ENCODE data around the gene ASNSD1.

The ASNSD1 gene

DNA sequence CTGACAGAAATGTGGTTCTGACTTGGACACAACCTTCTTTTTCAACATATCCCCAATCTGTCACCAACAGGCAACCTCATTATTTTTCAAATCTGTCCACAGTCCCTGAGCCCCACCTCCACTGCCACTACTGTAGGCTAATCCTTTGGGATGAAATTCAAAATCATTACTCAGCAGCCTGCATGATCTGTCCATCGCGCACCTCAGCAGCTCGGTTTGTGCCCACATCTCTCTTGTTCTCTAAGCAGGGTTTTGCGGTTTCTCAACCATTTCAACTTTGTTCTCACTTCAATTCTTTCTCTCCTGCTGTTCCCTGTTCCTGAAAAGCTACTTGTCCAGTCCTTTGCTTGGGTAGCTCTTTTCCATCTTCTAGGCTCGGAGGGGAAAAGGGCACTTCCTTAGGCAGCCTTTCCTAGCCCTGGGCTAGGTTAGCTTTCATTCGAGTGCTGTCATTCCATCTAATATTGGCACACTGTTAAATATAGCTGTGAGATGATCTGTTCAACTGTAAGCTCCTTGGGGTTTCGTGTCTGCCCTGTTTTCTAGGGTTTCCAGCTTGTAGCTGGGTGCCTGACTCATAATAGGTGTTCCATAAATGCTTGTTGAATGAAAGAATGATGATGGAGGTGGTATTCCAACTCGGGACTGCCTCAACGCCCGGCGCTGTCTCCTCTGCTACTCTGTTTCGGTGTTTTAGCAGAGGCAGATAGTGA lies 12.6 kb downstream of the ASNSD1 start:
- Histone ChIP-seq H3K27ac (ENCODE audit: low read length) (no peak overlapping the region), H3K4me1 (ENCODE audit: low read length) (peaks cover 7% of the 10 kb centered on the region), H3K4me3 (ENCODE audit: low read length) (peak overlapping the region; percentile 93), H3K4me2 (ENCODE audit: low read length) (peak overlapping the region; percentile 86), H2AFZ (ENCODE audit: low read depth, low read length) (peak overlapping the region; percentile 96; the same call in 1 of the 2 replicates), H3K79me2 (ENCODE audit: low read length) (0 out of 2 replicates have a peak, but pooled peaks cover 3% of the 10 kb centered on the region), H3K27me3 (ENCODE audit: low read depth, low read length) (no peaks in the 10 kb centered on the region), H3K36me3 (replicated peaks; ENCODE audit: low read depth, low read length) (peaks cover 18% of the 10 kb centered on the region), H3K9me3 (ENCODE audit: insufficient read depth, low read length) (no peaks in the 10 kb centered on the region), H4K20me1 (ENCODE audit: insufficient read depth, low read length) (no peaks in the 10 kb centered on the region), H3K9ac (ENCODE audit: low read length) (peak overlapping the region; percentile 95; the same call in 1 of the 2 replicates)
- TF ChIP-seq, protein P1, sequence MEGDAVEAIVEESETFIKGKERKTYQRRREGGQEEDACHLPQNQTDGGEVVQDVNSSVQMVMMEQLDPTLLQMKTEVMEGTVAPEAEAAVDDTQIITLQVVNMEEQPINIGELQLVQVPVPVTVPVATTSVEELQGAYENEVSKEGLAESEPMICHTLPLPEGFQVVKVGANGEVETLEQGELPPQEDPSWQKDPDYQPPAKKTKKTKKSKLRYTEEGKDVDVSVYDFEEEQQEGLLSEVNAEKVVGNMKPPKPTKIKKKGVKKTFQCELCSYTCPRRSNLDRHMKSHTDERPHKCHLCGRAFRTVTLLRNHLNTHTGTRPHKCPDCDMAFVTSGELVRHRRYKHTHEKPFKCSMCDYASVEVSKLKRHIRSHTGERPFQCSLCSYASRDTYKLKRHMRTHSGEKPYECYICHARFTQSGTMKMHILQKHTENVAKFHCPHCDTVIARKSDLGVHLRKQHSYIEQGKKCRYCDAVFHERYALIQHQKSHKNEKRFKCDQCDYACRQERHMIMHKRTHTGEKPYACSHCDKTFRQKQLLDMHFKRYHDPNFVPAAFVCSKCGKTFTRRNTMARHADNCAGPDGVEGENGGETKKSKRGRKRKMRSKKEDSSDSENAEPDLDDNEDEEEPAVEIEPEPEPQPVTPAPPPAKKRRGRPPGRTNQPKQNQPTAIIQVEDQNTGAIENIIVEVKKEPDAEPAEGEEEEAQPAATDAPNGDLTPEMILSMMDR (IDR thresholded peaks at IDR 0.05; ENCODE audit: low read depth, low read length), result no peak
- TF ChIP-seq EZH2phosphoT487 (IDR thresholded peaks at IDR 0.05; ENCODE audit: low read depth), result no peak

DNA sequence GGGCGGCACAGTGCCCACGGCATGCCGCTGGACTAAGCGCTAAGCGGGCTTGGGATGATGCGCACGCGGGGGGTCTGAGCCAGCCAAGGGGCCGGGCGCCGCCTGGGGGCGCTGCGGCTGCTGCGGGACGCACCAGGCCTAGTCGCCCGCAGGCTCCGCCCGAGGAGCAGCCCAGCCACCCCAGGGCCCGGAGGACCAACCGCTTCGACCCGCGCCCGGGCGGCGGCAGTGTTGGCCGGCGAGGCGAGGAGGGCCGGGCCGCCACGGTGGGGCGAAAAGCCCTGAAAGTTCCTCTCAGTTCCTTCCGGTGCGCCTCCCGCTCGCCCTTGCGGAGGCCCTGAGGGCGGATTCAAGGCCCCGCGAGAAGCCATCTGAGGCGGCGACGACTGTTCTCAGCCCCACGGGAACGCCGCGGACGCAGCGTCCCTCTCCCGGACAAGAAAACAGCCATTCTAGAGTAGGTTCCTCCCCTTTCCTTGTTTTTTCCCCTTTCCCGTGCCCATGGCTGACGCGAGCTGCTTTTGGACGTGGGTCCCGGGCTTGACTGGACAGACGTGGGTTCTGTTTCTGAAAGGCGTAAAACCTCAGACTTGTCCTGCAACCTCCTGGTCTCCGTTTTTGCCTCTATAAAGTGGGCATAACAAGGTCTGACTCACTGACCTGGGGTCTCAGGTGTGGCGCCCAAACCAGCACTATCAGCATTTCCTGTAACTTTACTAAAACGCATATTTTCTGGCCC lies 13.3 kb downstream of the ASNSD1 start, which contains the start of gene ANKAR:
ANKAR (plus strand) TSS at position 297 of the 739 bp plus-strand sequence. CDS start 1,821 bp downstream, outside the sequence.
- peak within 1 kb of the TSS; percentile 93 for H3K4me3 ChIP-seq (ENCODE audit: low read length)
- H3K9me3 ChIP-seq (ENCODE audit: insufficient read depth, low read length), result no peaks in the 10 kb centered on the region
- peak within 1 kb of the TSS; percentile 86 for H3K4me2 ChIP-seq (ENCODE audit: low read length)
- 0 out of 2 replicates have a peak, but pooled peaks cover 3% of the 10 kb centered on the region for H3K79me2 ChIP-seq (ENCODE audit: low read length)
- H3K27me3 ChIP-seq (ENCODE audit: low read depth, low read length), result no peaks in the 10 kb centered on the region
- no peaks in the 10 kb centered on the region for H4K20me1 ChIP-seq (ENCODE audit: insufficient read depth, low read length)
- H3K9ac ChIP-seq (ENCODE audit: low read length), result peak within 1 kb of the TSS; percentile 95
- peaks cover 7% of the 10 kb centered on the region for H3K4me1 ChIP-seq (ENCODE audit: low read length)
- H3K36me3 ChIP-seq (replicated peaks; ENCODE audit: low read depth, low read length), result peaks cover 14% of the 10 kb centered on the region
- H3K27ac ChIP-seq (ENCODE audit: low read length), result peak within 1 kb of the TSS; percentile 63
- TF ChIP-seq, protein P1 (IDR thresholded peaks at IDR 0.05; ENCODE audit: low read depth, low read length), result peak; percentile 75
- no peak for TF ChIP-seq EZH2phosphoT487 (IDR thresholded peaks at IDR 0.05; ENCODE audit: low read depth)
- peak within 1 kb of the TSS; percentile 96 for H2AFZ ChIP-seq (ENCODE audit: low read depth, low read length)

DNA sequence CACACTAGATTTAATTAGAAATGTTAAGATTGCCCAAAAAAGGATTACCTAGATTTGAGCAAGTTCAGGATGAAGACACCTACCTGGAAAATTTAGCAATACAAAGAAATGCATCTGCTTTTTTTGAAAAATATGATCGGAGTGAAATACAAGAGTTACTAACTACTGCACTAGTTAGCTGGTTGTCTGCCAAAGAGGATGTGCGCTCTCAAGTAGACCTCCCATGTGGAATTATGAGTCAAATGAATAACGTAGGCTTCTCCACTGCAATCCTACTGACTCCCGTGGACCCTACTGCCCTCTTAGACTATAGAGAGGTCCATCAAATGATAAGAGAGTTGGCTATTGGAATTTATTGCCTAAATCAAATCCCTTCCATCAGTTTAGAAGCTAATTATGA lies 15.2 kb downstream of the ASNSD1 start:
- Histone ChIP-seq H3K4me3 (ENCODE audit: low read length) (no peak overlapping the region), H3K27ac (ENCODE audit: low read length) (no peak overlapping the region), H3K27me3 (ENCODE audit: low read depth, low read length) (no peaks in the 10 kb centered on the region), H4K20me1 (ENCODE audit: insufficient read depth, low read length) (no peaks in the 10 kb centered on the region), H2AFZ (ENCODE audit: low read depth, low read length) (no peak overlapping the region), H3K9me3 (ENCODE audit: insufficient read depth, low read length) (no peaks in the 10 kb centered on the region), H3K36me3 (replicated peaks; ENCODE audit: low read depth, low read length) (peaks cover 8% of the 10 kb centered on the region), H3K4me1 (ENCODE audit: low read length) (peaks cover 7% of the 10 kb centered on the region), H3K79me2 (ENCODE audit: low read length) (0 out of 2 replicates have a peak, but pooled peaks cover 3% of the 10 kb centered on the region), H3K9ac (ENCODE audit: low read length) (no peak overlapping the region), H3K4me2 (ENCODE audit: low read length) (no peak overlapping the region)
- no peak for TF ChIP-seq EZH2phosphoT487 (IDR thresholded peaks at IDR 0.05; ENCODE audit: low read depth)
- TF ChIP-seq, protein P1 (IDR thresholded peaks at IDR 0.05; ENCODE audit: low read depth, low read length), result no peak

DNA sequence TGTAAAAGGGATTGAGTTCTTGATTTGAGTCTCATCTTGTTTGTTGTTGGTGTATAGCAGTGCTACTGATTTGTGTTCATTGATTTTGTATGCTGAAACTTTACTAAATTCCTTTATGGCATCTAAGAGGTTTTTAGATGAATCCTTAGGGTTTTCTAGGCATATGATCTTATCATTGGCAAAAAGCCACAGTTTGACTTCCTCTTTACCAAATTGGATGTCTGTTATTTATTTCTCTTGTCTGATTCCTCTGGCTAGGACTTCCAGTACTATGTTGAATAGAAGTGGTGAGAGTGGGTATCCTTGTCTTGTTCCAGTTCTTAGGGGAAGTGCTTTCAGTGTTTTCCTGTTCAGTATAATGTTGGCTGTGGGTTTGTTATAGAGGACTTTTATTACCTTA lies 18.0 kb downstream of the ASNSD1 start:
- H3K27me3 ChIP-seq (ENCODE audit: low read depth, low read length), result no peaks in the 10 kb centered on the region
- no peak overlapping the region for H3K4me3 ChIP-seq (ENCODE audit: low read length)
- H3K27ac ChIP-seq (ENCODE audit: low read length), result no peak overlapping the region
- H3K4me2 ChIP-seq (ENCODE audit: low read length), result no peak overlapping the region
- H3K9me3 ChIP-seq (ENCODE audit: insufficient read depth, low read length), result no peaks in the 10 kb centered on the region
- peaks cover 7% of the 10 kb centered on the region for H3K4me1 ChIP-seq (ENCODE audit: low read length)
- 0 out of 2 replicates have a peak, but pooled peaks cover 3% of the 10 kb centered on the region for H3K79me2 ChIP-seq (ENCODE audit: low read length)
- no peak overlapping the region for H2AFZ ChIP-seq (ENCODE audit: low read depth, low read length)
- H3K36me3 ChIP-seq (replicated peaks; ENCODE audit: low read depth, low read length), result peaks cover 6% of the 10 kb centered on the region
- no peaks in the 10 kb centered on the region for H4K20me1 ChIP-seq (ENCODE audit: insufficient read depth, low read length)
- TF ChIP-seq EZH2phosphoT487 (IDR thresholded peaks at IDR 0.05; ENCODE audit: low read depth), result no peak
- TF ChIP-seq, protein P1 (IDR thresholded peaks at IDR 0.05; ENCODE audit: low read depth, low read length), result no peak
- no peak overlapping the region for H3K9ac ChIP-seq (ENCODE audit: low read length)
